ENCODE results near the gene MTFR1L. TPM values are rescaled to one million over a fixed set of nuclear protein-coding genes. Genes with fewer than 3 reads are reported as not detected.

MTFR1L gene
- total RNA-seq, 2 experiments from 2014 or later: 35.3 to 43.4 TPM

DNA sequence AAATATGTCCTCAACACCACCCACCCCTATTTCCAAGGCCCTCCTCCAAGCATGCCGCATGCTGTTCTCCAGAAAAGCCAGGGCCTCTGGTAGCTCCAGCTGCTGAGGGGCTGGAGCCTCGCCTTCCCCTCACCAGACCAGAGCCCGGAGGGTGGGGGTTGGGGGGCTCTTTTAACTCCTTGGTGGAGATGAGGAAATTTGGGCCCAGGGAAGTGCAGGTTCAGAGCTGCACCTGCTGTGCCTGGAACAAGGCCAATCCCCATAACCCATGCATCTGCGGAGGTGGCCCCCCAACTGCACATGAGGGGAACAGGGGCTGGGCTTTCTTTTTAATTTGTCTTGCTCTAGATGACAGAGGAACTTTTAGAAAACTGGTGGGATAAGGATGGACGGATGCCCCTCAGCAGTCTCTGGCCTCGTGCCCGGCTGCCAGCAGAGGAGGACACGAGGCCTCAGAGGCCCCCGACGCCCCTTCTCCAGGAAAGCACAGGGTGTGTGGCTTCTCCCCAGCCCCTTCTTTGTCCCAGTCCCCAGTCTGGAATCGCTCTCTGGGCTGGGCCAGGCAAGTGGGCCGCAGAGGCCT, 20.3 kb upstream of the MTFR1L start:
- Histone ChIP-seq H3K9me3 (ENCODE audit: low read length) (no peaks in the 10 kb centered on the region), H3K79me2 (ENCODE audit: insufficient read depth, low read depth, low read length) (no peaks in the 10 kb centered on the region), H4K20me1 (ENCODE audit: insufficient read depth, low read length) (no peaks in the 10 kb centered on the region), H3K9me2 (ENCODE audit: insufficient read depth, low read length) (no peaks in the 10 kb centered on the region), H3K4me2 (ENCODE audit: low read length) (peak overlapping the region; percentile 67), H3K4me1 (ENCODE audit: insufficient read depth, low read length, poor library complexity, severe bottlenecking) (peaks cover 47% of the 10 kb centered on the region), H2AFZ (ENCODE audit: low read length) (peak overlapping the region; percentile 55; the same call in 1 of the 2 replicates), H3K36me3 (ENCODE audit: insufficient read depth, low read length) (no peaks in the 10 kb centered on the region), H3K4me3 (ENCODE audit: low read depth, low read length, poor library complexity, severe bottlenecking) (peak overlapping the region; percentile 57), H3K27ac (ENCODE audit: low read depth, low read length, poor library complexity, severe bottlenecking) (no peak overlapping the region)
- DNase-seq (ENCODE audit: low spot score): no peak
- ChIA-PET POLR2A (interaction anchor here (0.6 kb wide), 1 partner anchor 11 kb away, joined by 3 read pairs; no protein-coding TSS in a partner anchor), CTCF (ENCODE audit: unreplicated experiment) (interaction anchor here (0.5 kb wide), 1 partner anchor 224 kb away, joined by 4 read pairs; no protein-coding TSS in a partner anchor)
- TF ChIP-seq CTCF (conservative IDR thresholded peaks at IDR 0.05; ENCODE audit: low read length) (no peak), EZH2phosphoT487 (IDR thresholded peaks at IDR 0.05; ENCODE audit: borderline replicate concordance, low read depth, low read length) (no peak)
- BruUV-seq (replicated peaks): no TSS peak
- intact Hi-C loops (cut with micrococcal nuclease; ENCODE audit: unreplicated experiment): loop anchor here (5.0 kb wide), 1 partner anchor 297 kb away; no protein-coding TSS in a partner anchor

DNA sequence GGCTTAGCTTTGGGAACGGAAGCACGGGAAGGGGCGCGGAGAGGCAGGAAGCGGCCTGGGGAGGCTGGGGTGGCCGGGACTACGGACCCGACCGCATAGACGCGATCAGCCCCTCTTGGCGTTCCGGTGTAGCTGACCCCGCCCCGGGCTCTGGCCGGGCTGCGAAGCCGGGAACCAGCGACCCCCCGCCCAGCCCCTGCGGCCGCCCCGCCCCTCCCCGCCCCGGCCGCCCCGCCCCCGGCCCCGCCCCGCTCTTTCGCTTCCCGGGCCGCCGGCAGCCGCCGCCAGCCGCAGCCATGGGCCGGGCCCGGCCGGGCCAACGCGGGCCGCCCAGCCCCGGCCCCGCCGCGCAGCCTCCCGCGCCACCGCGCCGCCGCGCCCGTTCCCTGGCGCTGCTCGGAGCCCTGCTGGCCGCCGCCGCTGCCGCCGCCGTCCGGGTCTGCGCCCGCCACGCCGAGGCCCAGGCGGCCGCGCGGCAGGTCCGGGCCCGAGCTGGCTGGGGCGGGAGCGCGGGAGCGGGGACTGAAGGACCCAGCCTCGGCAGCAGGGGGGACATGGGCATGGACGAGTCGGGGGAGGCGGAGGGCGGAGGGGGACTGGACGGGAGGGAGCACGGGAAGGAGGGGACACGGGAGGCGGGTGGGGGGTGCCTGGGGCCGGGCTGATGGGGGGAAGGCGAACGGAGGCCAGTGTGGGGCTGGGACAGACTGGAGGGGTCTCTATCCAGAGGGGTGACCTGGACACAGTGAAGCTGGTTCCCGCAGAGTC, 19.6 kb upstream of the MTFR1L start, which contains the start of gene SELENON:
Gene SELENON, plus strand, starts transcription at position 259 of the 768 bp plus-strand sequence. Its CDS starts 38 bp downstream, at position 297.
- peak; percentile 41 for DNase-seq (ENCODE audit: low spot score)
- Histone ChIP-seq H4K20me1 (ENCODE audit: insufficient read depth, low read length) (no peaks in the 10 kb centered on the region), H3K4me2 (ENCODE audit: low read length) (peak within 1 kb of the TSS; percentile 83), H3K9me2 (ENCODE audit: insufficient read depth, low read length) (no peaks in the 10 kb centered on the region), H3K36me3 (ENCODE audit: insufficient read depth, low read length) (no peaks in the 10 kb centered on the region), H3K27ac (ENCODE audit: low read depth, low read length, poor library complexity, severe bottlenecking) (no peak within 1 kb of the TSS), H3K9me3 (ENCODE audit: low read length) (no peaks in the 10 kb centered on the region), H3K4me1 (ENCODE audit: insufficient read depth, low read length, poor library complexity, severe bottlenecking) (peaks cover 47% of the 10 kb centered on the region), H3K4me3 (ENCODE audit: low read depth, low read length, poor library complexity, severe bottlenecking) (peak within 1 kb of the TSS; percentile 70), H2AFZ (ENCODE audit: low read length) (peak within 1 kb of the TSS; percentile 55; the same call in 1 of the 2 replicates), H3K79me2 (ENCODE audit: insufficient read depth, low read depth, low read length) (no peaks in the 10 kb centered on the region)
- POLR2A ChIA-PET: interaction anchor here (0.6 kb wide), 1 partner anchor 10 kb away, joined by 3 read pairs; no protein-coding TSS in a partner anchor
- CTCF ChIA-PET (ENCODE audit: unreplicated experiment): interaction anchor here (0.7 kb wide), 1 partner anchor 11 kb away, joined by 5 read pairs; no protein-coding TSS in a partner anchor
- BruUV-seq (replicated peaks): no TSS peak
- intact Hi-C loops (cut with micrococcal nuclease; ENCODE audit: unreplicated experiment): loop anchor here (5.0 kb wide), 1 partner anchor 298 kb away; no protein-coding TSS in a partner anchor
- no peak for TF ChIP-seq EZH2phosphoT487 (IDR thresholded peaks at IDR 0.05; ENCODE audit: borderline replicate concordance, low read depth, low read length)

- Histone ChIP-seq H4K20me1 (ENCODE audit: insufficient read depth, low read length) (no peaks in the 10 kb centered on the region), H3K4me2 (ENCODE audit: low read length) (peak overlapping the region; percentile 83), H3K27ac (ENCODE audit: low read depth, low read length, poor library complexity, severe bottlenecking) (no peak overlapping the region), H3K9me3 (ENCODE audit: low read length) (no peaks in the 10 kb centered on the region), H3K4me3 (ENCODE audit: low read depth, low read length, poor library complexity, severe bottlenecking) (peak overlapping the region; percentile 70), H2AFZ (ENCODE audit: low read length) (no peak overlapping the region), H3K79me2 (ENCODE audit: insufficient read depth, low read depth, low read length) (no peaks in the 10 kb centered on the region), H3K9me2 (ENCODE audit: insufficient read depth, low read length) (no peaks in the 10 kb centered on the region), H3K4me1 (ENCODE audit: insufficient read depth, low read length, poor library complexity, severe bottlenecking) (peaks cover 47% of the 10 kb centered on the region), H3K36me3 (ENCODE audit: insufficient read depth, low read length) (no peaks in the 10 kb centered on the region)
- CTCF ChIA-PET (ENCODE audit: unreplicated experiment): interaction anchor here (0.6 to 0.7 kb wide), 2 partner anchors 10 to 561 kb away, joined by 4 to 5 read pairs; no protein-coding TSS in a partner anchor
- no peak for DNase-seq (ENCODE audit: low spot score)
- intact Hi-C loops (cut with micrococcal nuclease; ENCODE audit: unreplicated experiment): no loop called here
- no TSS peak for BruUV-seq (replicated peaks)
- POLR2A ChIA-PET: no interaction called here
- TF ChIP-seq EZH2phosphoT487 (IDR thresholded peaks at IDR 0.05; ENCODE audit: borderline replicate concordance, low read depth, low read length) (no peak), CTCF (conservative IDR thresholded peaks at IDR 0.05; ENCODE audit: low read length) (no peak)
These were observed 18.9 kb upstream of the MTFR1L start for GRCh38 chr1:25800703-25801377.

Measured in OCI-LY7 (cell line).